Type B pancreatic cell (in vitro differentiated cells): ENCODE results near the gene STARD13. TPM values are rescaled to one million over a fixed set of nuclear protein-coding genes. Genes with fewer than 3 reads are reported as not detected.

Experiments
- DNase-seq: peaks from one replicate; pipeline ENCODE4 v3.0.0; 2021; ENCODE audit warnings: mixed read lengths; ENCODE audit not compliant: unreplicated experiment; ENCODE audit errors: extremely low spot score
- H3K27ac Mint-ChIP-seq: 2 replicates; pipeline ENCODE4 v1.8.0; 2021; ENCODE audit warnings: mild to moderate bottlenecking, mixed read lengths
- H3K27me3 Mint-ChIP-seq: 2 replicates; pipeline ENCODE4 v1.8.0; 2021; ENCODE audit warnings: mixed read lengths
- H3K36me3 Mint-ChIP-seq: 2 replicates; pipeline ENCODE4 v1.8.0; 2021; ENCODE audit warnings: mixed read lengths
- H3K4me1 Mint-ChIP-seq: one replicate; pipeline ENCODE4 v1.8.0; 2021; ENCODE audit warnings: mixed read lengths; ENCODE audit not compliant: unreplicated experiment
- H3K4me3 Mint-ChIP-seq: 2 replicates; pipeline ENCODE4 v1.8.0; 2021; ENCODE audit warnings: mild to moderate bottlenecking, mixed read lengths
- H3K9me3 Mint-ChIP-seq: 2 replicates; pipeline ENCODE4 v1.8.0; 2021; ENCODE audit warnings: mixed read lengths
- CTCF ChIP-seq: fragments of 200-600 bp; sonication (generic); conservative IDR thresholded peaks from 2 replicates; pipeline ENCODE4 v1.5.0; 2021; ENCODE audit warnings: antibody characterized with exemption, mild to moderate bottlenecking
- total RNA-seq: library from RNA; stranded (reverse); gene quantifications from 2 replicates; pipeline ENCODE4 v1.2.1, GENCODE V29; 2021; ENCODE audit warnings: low replicate concordance

The STARD13 gene
- total RNA-seq, 1 donor from 2014 or later: 12.1 TPM

GRCh38 chr13:33138441-33138840 is 147.1 kb downstream of the STARD13 start:
- Mint-ChIP-seq H3K36me3 (peaks cover 19% of the 10 kb centered on the region), H3K9me3 (peaks cover 4% of the 10 kb centered on the region), H3K4me3 (no peak overlapping the region), H3K27me3 (no peaks in the 10 kb centered on the region), H3K4me1 (peaks cover 24% of the 10 kb centered on the region), H3K27ac (no peak overlapping the region)
- DNase-seq: no peak
- TF ChIP-seq CTCF: no peak

DNA sequence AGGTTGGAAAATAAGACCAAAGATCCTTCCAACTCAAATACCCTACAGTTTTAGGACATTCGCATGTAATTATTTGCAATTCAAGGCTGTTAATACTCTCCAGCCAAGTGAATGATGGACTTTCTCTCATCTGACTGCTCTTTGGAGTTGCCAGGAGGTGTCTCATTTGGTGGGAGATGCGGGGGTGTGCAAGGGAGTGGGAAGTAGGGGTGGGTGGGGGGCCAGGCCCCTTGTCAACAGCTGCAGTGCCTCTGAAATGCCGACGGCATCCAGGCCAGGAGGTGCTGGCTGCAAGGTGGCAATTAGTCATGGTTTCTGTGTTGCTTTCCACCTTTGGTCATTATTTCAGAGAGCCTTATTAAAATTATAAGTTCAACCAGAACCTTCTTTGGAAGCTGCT is 147.8 kb downstream of the STARD13 start:
- Mint-ChIP-seq H3K4me1 (peaks cover 24% of the 10 kb centered on the region), H3K9me3 (peaks cover 4% of the 10 kb centered on the region), H3K36me3 (peaks cover 17% of the 10 kb centered on the region), H3K27me3 (no peaks in the 10 kb centered on the region), H3K27ac (no peak overlapping the region), H3K4me3 (no peak overlapping the region)
- DNase-seq: no peak
- TF ChIP-seq CTCF: no peak

DNA sequence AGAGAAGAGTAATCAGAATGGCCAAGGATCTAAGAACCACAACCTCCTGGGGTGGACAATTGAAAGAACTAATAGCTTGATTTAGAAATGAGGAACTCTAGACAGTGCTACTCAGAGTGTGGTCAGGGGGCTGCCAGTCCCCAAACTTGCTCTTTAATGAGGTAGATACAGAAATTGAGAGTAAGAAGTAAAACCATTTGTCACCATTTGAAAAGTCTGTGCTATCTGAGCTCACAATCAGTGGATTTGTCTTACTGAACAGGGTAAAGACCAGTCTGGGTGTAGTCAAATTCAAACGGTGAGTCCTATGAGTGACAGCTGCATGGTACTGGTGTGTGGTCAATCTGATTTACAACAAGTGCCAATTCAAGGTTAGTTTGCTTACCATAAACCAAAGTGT is 150.5 kb downstream of the STARD13 start:
- TF ChIP-seq CTCF: no peak
- peaks cover 23% of the 10 kb centered on the region for H3K4me1 Mint-ChIP-seq
- no peak overlapping the region for H3K4me3 Mint-ChIP-seq
- peaks cover 4% of the 10 kb centered on the region for H3K9me3 Mint-ChIP-seq
- no peak for DNase-seq
- H3K36me3 Mint-ChIP-seq: peaks cover 10% of the 10 kb centered on the region
- H3K27ac Mint-ChIP-seq: no peak overlapping the region
- H3K27me3 Mint-ChIP-seq: no peaks in the 10 kb centered on the region

DNA sequence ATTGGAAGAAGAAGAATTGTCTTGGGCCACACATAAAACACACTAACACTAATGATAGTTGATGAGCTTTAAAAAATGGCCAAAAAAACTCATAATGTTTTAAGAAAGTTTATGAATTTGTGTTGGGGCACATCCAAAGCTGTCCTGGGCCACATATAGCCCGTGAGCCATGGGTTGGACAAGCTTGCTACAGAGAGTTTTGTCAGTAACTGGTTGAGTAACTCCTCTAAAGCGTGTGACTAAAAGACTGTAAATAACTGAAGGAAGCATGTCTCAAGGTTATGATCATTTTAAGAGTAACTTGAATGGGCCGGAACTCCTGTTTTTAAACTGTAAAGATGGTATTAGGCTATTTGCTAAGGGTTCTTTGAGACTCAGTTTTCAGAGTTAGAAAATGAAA is 151.3 kb downstream of the STARD13 start:
- Mint-ChIP-seq H3K4me1 (peaks cover 14% of the 10 kb centered on the region), H3K27ac (no peak overlapping the region)

GRCh38 chr13:33132644-33133440 is 152.7 kb downstream of the STARD13 start:
- no peaks in the 10 kb centered on the region for H3K27me3 Mint-ChIP-seq
- TF ChIP-seq CTCF: no peak
- peaks cover 11% of the 10 kb centered on the region for H3K36me3 Mint-ChIP-seq
- peaks cover 7% of the 10 kb centered on the region for H3K4me1 Mint-ChIP-seq
- no peak for DNase-seq
- no peak overlapping the region for H3K27ac Mint-ChIP-seq
- H3K9me3 Mint-ChIP-seq: peaks cover 4% of the 10 kb centered on the region
- no peak overlapping the region for H3K4me3 Mint-ChIP-seq

More for the DNA sequence above, 151.3 kb downstream of the STARD13 start:
- Mint-ChIP-seq H3K27me3 (no peaks in the 10 kb centered on the region), H3K36me3 (peaks cover 11% of the 10 kb centered on the region), H3K9me3 (peaks cover 4% of the 10 kb centered on the region), H3K4me3 (no peak overlapping the region)
- TF ChIP-seq CTCF: no peak
- no peak for DNase-seq
